AG10803 (cell line): ENCODE measurements around the gene EXOSC9.
A peak's percentile ranks its signal among the peaks of the same experiment; 100 is the strongest.

Experiments
- DNase-seq: peaks from one replicate; pipeline ENCODE4 v3.0.0; 2010; ENCODE audit warnings: low read depth
- H3K4me3 ChIP-seq: 2 replicates; pipeline ENCODE4 v1.5.1; 2011; ENCODE audit warnings: mild to moderate bottlenecking, low read length, control low read depth
- TF ChIP-seq, protein P1 (sequence below): conservative IDR thresholded peaks from 2 replicates; pipeline ENCODE4 v1.5.1; 2011; ENCODE audit warnings: mild to moderate bottlenecking, low read length, control low read depth, inconsistent platforms

The EXOSC9 gene

DNA sequence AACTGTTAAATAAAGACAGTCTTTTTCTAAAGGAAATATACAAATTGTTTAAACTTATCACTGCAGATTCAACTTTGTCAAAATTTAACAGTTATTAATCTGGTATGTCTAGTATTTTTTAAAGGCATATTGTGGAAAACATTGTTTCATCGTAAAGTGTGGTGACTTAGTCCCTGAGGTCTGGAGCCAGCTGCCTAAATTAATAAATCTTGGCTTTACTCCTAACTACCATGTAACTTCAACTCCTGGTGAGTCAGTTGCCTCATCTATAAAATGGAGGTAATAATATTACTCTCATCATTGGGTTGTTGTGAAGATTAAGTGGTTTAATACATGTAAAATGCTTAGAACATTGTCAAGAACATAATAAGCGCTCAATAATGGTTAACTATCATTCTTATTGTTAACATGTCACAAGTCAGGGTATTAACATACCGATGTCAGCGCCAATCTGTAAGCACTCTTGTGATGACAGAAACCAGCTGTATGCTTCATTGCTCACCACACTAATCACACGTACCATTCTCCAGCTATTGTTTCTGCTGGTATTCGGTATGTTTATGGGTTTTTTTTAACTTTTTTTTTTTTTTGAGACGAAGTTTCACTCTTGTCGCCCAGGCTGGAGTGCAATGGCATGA is 22.0 kb upstream of the EXOSC9 start:
- peak; percentile 88 for DNase-seq
- no peak overlapping the region for H3K4me3 ChIP-seq
- TF ChIP-seq, protein P1, sequence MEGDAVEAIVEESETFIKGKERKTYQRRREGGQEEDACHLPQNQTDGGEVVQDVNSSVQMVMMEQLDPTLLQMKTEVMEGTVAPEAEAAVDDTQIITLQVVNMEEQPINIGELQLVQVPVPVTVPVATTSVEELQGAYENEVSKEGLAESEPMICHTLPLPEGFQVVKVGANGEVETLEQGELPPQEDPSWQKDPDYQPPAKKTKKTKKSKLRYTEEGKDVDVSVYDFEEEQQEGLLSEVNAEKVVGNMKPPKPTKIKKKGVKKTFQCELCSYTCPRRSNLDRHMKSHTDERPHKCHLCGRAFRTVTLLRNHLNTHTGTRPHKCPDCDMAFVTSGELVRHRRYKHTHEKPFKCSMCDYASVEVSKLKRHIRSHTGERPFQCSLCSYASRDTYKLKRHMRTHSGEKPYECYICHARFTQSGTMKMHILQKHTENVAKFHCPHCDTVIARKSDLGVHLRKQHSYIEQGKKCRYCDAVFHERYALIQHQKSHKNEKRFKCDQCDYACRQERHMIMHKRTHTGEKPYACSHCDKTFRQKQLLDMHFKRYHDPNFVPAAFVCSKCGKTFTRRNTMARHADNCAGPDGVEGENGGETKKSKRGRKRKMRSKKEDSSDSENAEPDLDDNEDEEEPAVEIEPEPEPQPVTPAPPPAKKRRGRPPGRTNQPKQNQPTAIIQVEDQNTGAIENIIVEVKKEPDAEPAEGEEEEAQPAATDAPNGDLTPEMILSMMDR, result no peak

GRCh38 chr4:121783210-121783609 is 17.9 kb upstream of the EXOSC9 start:
- no peak overlapping the region for H3K4me3 ChIP-seq
- TF ChIP-seq, protein P1, result no peak
- no peak for DNase-seq

DNA sequence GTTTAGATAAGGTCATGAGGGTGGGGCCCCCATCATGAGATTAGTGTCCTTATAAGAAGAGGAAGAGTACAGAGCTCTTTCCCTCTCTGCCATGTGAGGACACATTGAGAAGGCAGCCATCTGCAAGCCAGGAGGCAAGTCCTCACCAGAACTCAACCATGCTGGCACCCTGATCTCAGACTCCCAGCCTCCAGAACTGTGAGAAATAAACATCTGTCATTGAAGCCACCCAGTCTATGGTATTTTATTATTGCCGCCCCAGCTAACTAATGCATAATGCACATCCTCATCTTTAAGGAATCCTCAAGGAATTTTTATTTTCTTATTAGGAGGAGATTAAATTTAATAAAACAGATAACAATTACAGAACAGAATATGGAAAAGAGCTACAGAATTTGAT is 16.7 kb upstream of the EXOSC9 start:
- TF ChIP-seq, protein P1, result no peak
- H3K4me3 ChIP-seq, result no peak overlapping the region

DNA sequence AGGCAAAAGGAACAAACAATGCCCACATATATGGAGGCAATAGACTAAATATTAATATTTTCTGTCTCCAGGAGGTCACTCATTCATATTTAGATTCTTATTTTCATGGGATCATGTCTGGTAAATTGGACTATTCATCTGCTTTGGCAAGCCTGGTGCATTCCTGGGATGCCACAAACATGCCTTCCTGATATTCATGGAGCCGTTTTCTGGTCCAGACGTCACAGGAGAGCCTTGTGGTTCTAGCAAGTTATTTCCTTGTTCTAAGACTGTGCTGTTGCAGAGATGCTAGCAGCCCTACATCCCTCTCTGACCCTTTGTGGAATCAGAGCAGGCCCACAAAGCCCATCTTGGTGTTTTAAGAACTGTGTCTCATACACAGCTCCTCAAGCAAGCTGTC is 16.1 kb upstream of the EXOSC9 start:
- peak; percentile 99 for DNase-seq
- no peak overlapping the region for H3K4me3 ChIP-seq
- TF ChIP-seq, protein P1, result no peak

More for the DNA sequence above, 16.7 kb upstream of the EXOSC9 start:
- peak; percentile 73 for DNase-seq

GRCh38 chr4:121785479-121785878 is 15.6 kb upstream of the EXOSC9 start:
- no peak overlapping the region for H3K4me3 ChIP-seq
- DNase-seq, result peak; percentile 87
- TF ChIP-seq, protein P1, result no peak

- peak; percentile 64 for DNase-seq
Observed at GRCh38 chr4:121786221-121786620, 14.9 kb upstream of the EXOSC9 start.

DNA sequence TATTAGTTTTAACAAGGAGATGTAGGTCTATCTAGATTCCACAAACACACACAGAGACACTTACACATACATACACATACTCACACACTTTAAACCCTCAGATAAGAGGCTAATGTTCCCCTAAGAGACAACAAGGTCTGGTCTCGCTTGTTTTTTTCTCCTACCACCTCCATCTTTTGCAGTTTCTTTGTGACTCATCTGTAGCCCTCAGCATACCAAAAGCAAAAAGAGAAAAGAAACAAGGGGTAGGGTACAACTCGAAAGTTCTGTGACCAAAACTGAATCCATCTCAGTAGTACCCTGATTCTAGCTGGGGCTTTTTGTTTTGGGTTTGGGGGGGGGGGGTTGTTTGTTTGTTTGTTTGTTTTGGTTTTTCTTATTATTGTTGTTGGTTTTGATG is 12.2 kb upstream of the EXOSC9 start:
- no peak overlapping the region for H3K4me3 ChIP-seq
- DNase-seq, result no peak
- TF ChIP-seq, protein P1, result no peak

More at GRCh38 chr4:121786221-121786620, 14.9 kb upstream of the EXOSC9 start:
- H3K4me3 ChIP-seq, result no peak overlapping the region
- TF ChIP-seq, protein P1, result no peak
